Measurements from ENCODE around the gene MCEMP1.

The MCEMP1 gene

DNA sequence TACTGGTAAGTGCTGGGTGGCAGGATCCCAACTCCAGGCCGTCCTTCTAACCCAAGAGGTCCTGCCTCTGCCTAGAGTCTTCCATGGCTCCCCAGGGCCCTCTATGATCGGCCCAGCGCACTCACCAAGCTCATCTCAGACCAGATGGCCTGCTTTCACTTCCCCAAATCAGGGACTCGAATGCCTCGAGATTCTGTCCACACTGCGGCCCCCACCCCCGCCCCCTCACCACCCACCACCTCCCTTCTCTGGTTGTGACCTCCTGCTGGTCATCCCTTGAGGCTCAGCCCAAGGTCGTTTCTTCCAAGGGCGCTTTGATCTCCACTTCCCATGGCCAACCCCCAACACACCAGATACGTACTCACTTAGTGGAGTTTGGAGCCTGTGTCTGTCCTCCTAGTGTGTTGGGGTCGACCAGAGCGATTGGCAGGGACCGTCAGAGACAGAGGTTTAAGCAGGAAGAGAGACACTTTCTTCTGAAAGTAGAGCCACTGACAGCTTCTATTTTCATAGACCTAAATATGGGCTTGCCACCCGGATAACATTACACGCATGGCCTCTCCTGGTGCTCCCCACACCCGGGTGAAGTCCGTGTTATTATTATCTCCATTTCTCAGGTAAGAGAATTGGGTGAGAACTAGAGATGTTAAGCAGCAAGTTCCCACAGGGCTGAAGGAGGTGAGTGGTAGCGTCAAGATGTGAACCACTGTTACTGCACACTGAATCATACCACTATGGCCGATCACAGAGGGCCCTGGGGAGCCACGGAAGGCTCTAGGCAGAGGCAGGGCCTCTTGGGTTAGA, 25.0 kb downstream of the MCEMP1 start, which contains the start of gene FCER2:
FCER2 (minus strand) TSS at position 478 of the 804 bp plus-strand sequence. CDS start 2,371 bp downstream, outside the sequence.
- Histone ChIP-seq H3K36me3 (ENCODE audit: low read length) (no peaks in the 10 kb centered on the region), H3K4me2 (ENCODE audit: low read depth, low read length, poor library complexity, severe bottlenecking) (no peak within 1 kb of the TSS), H3K9ac (ENCODE audit: low read length) (no peak within 1 kb of the TSS), H3K9me2 (replicated peaks; ENCODE audit: insufficient read depth, low read length) (no peaks in the 10 kb centered on the region), H3K4me3 (ENCODE audit: insufficient read depth, low read length, poor library complexity, severe bottlenecking) (no peak within 1 kb of the TSS), H4K20me1 (ENCODE audit: low read depth, low read length) (no peaks in the 10 kb centered on the region), H3F3A (ENCODE audit: insufficient read depth) (no peaks in the 10 kb centered on the region), H3K27me3 (ENCODE audit: low read length) (no peaks in the 10 kb centered on the region), H3K9me3 (ENCODE audit: insufficient read depth, low read length) (no peaks in the 10 kb centered on the region), H2AFZ (ENCODE audit: low read depth, low read length, severe bottlenecking) (no peak within 1 kb of the TSS), H3K79me2 (ENCODE audit: insufficient read depth, low read length) (no peaks in the 10 kb centered on the region), H3K27ac (ENCODE audit: low read depth, low read length) (no peak within 1 kb of the TSS)
- no peak for TF ChIP-seq EZH2phosphoT487 (conservative IDR thresholded peaks at IDR 0.05; ENCODE audit: low read length)
- no peak for TF ChIP-seq CTCF (IDR thresholded peaks at IDR 0.05; ENCODE audit: insufficient read depth, low read length, poor library complexity, severe bottlenecking)

- no peaks in the 10 kb centered on the region for H3K27me3 ChIP-seq (ENCODE audit: low read length)
Measured at GRCh38 chr19:7703332-7703731, 26.4 kb downstream of the MCEMP1 start.

DNA sequence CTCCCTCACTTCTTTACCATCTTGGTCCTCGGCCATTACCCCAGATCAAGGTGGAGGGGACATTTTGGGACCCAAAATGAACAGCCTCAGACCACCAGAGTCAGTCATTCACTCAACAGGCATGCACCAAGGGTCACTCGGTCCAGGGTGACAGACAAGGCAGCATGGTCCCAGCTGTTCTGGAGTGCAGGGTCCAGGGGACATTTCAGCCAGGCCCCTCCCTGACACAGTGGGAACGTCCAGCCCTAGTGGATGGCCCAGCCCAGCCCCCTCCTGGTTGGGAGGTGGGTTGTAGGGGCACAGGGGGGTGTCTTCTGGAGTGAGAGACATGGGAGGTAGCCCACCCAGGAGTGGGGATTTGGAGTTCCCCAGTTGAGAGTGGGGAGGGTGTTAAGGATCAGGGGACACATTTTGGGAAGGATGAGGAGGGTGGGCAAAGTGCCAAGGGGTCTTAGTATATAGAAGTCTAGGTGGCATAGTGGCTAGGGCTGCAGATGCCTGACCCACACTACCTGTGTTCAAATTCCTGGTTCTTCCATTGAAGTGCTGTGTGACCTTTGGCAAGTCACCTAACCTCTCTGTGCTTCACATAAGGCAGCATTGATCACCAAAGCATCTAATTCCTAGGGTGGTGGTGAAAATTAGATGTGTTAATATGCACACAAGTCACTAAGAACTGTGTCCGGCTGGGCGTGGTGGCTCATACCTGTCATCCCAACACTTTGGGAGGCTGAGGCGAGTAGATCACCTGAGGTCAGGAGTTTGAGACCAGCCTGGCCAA, 27.6 kb downstream of the MCEMP1 start:
- Histone ChIP-seq H4K20me1 (ENCODE audit: low read depth, low read length) (no peaks in the 10 kb centered on the region), H3K9ac (ENCODE audit: low read length) (no peak overlapping the region), H3K9me2 (replicated peaks; ENCODE audit: insufficient read depth, low read length) (no peaks in the 10 kb centered on the region), H3K4me2 (ENCODE audit: low read depth, low read length, poor library complexity, severe bottlenecking) (no peak overlapping the region), H2AFZ (ENCODE audit: low read depth, low read length, severe bottlenecking) (no peak overlapping the region), H3K27ac (ENCODE audit: low read depth, low read length) (no peak overlapping the region), H3F3A (ENCODE audit: insufficient read depth) (no peaks in the 10 kb centered on the region), H3K9me3 (ENCODE audit: insufficient read depth, low read length) (no peaks in the 10 kb centered on the region), H3K79me2 (ENCODE audit: insufficient read depth, low read length) (no peaks in the 10 kb centered on the region), H3K4me3 (ENCODE audit: insufficient read depth, low read length, poor library complexity, severe bottlenecking) (no peak overlapping the region), H3K36me3 (ENCODE audit: low read length) (no peaks in the 10 kb centered on the region), H3K27me3 (ENCODE audit: low read length) (no peaks in the 10 kb centered on the region)
- no peak for TF ChIP-seq CTCF (IDR thresholded peaks at IDR 0.05; ENCODE audit: insufficient read depth, low read length, poor library complexity, severe bottlenecking)
- no peak for TF ChIP-seq EZH2phosphoT487 (conservative IDR thresholded peaks at IDR 0.05; ENCODE audit: low read length)

More at GRCh38 chr19:7703332-7703731, 26.4 kb downstream of the MCEMP1 start:
- Histone ChIP-seq H3K4me2 (ENCODE audit: low read depth, low read length, poor library complexity, severe bottlenecking) (no peak overlapping the region), H3K27ac (ENCODE audit: low read depth, low read length) (no peak overlapping the region), H3K4me3 (ENCODE audit: insufficient read depth, low read length, poor library complexity, severe bottlenecking) (no peak overlapping the region), H3K79me2 (ENCODE audit: insufficient read depth, low read length) (no peaks in the 10 kb centered on the region), H3K9me3 (ENCODE audit: insufficient read depth, low read length) (no peaks in the 10 kb centered on the region), H3K9me2 (replicated peaks; ENCODE audit: insufficient read depth, low read length) (no peaks in the 10 kb centered on the region), H3K9ac (ENCODE audit: low read length) (no peak overlapping the region), H3K36me3 (ENCODE audit: low read length) (no peaks in the 10 kb centered on the region), H2AFZ (ENCODE audit: low read depth, low read length, severe bottlenecking) (no peak overlapping the region), H4K20me1 (ENCODE audit: low read depth, low read length) (no peaks in the 10 kb centered on the region), H3F3A (ENCODE audit: insufficient read depth) (no peaks in the 10 kb centered on the region)
- TF ChIP-seq CTCF (IDR thresholded peaks at IDR 0.05; ENCODE audit: insufficient read depth, low read length, poor library complexity, severe bottlenecking) (no peak), EZH2phosphoT487 (conservative IDR thresholded peaks at IDR 0.05; ENCODE audit: low read length) (no peak)

Data from SU-DHL-6 (cell line).